GM18505 (cell line): ENCODE results near the gene FSIP1.

Experiments used
- ATAC-seq: cut with Tn5 transposase; IDR thresholded peaks from one replicate; pipeline ENCODE4 v1.9.1; 2021; ENCODE audit not compliant: unreplicated experiment
- POLR2A ChIP-seq: IDR thresholded peaks from 4 replicates; pipeline ENCODE4 v1.6.1; 2011; ENCODE audit warnings: borderline replicate concordance; ENCODE audit not compliant: insufficient read depth, insufficient read length; ENCODE audit errors: extremely low read depth

Gene FSIP1

DNA sequence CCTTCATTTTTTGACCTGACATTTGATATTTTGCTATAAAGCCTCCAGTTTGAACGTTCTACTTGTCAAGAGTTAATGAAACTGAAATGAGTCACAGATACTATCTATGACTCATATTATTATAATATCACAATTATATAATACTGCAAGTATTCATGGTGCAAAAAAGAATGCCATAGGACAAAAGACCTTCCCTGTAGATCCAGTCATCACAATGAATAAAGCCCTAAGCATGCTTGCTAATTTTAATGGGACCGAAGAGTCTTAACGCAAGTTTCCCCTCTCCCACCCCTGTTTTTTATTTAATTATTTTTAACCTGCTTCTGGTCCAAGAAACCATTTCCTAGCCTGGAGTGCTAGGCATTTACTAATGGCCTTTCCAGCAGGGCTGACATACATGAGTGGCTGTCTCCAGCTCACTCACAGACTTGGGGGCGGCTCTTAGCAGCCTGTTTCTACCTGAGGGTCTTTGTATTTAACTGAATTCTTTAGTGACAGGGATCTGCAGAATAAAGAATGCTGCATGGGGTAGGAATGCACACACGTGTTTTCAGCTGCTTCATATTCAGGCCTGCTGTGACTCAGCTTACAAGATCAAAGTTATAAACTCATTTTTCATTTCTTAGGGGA lies 140.5 kb downstream of the FSIP1 start:
- no peak for ATAC-seq

GRCh38 chr15:39641191-39641889 lies 141.3 kb downstream of the FSIP1 start:
- no peak for TF ChIP-seq POLR2A
- ATAC-seq = no peak

More for the DNA sequence above, 140.5 kb downstream of the FSIP1 start:
- TF ChIP-seq POLR2A = no peak

DNA sequence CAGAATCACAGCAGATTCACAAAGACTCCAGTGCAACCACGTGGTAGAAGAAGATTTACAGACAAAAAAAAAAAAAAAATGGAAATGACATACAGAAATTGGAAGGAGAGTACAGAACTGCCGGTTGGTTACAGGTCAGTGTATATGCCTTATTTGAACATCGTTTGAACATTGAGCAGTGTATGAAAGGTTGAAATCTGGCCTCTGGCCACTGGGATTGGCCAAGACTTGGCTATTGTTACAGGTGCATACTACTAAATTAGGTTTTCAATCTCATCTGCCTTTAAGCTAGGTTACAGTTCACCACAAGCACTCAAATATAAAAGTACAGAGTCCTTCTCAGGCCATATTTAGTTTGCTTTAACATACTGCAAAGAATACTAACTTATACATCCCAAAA lies 142.0 kb downstream of the FSIP1 start:
- ATAC-seq = no peak
- TF ChIP-seq POLR2A = no peak

- no peak for ATAC-seq
- no peak for TF ChIP-seq POLR2A
Observed at GRCh38 chr15:39639037-39639436, 143.6 kb downstream of the FSIP1 start.

- TF ChIP-seq POLR2A = no peak
- no peak for ATAC-seq
Observed at GRCh38 chr15:39638041-39638440, 144.6 kb downstream of the FSIP1 start.

DNA sequence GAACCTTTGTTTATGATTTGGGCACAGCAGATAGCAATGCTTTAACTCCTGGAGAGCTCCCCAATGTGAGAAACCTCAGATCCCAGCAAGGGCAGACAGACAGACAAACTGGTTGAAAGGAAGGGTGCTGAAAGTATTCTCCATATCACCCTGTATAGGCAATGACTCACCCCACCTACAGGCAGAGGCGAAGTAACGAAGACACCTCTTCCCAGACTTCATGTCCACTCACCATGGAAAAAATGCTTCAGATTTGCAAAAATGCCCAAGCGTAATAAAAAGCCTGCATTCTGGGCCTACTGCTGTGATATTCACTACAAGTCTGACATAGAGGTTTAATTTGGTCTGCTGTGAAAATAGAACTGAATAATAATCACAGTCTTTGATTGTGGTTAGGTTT lies 151.3 kb downstream of the FSIP1 start:
- ATAC-seq = no peak
- no peak for TF ChIP-seq POLR2A

- no peak for ATAC-seq
- TF ChIP-seq POLR2A = no peak
Observed at GRCh38 chr15:39629906-39630305, 152.7 kb downstream of the FSIP1 start.

GRCh38 chr15:39629371-39629770 lies 153.3 kb downstream of the FSIP1 start:
- ATAC-seq = no peak
- no peak for TF ChIP-seq POLR2A

DNA sequence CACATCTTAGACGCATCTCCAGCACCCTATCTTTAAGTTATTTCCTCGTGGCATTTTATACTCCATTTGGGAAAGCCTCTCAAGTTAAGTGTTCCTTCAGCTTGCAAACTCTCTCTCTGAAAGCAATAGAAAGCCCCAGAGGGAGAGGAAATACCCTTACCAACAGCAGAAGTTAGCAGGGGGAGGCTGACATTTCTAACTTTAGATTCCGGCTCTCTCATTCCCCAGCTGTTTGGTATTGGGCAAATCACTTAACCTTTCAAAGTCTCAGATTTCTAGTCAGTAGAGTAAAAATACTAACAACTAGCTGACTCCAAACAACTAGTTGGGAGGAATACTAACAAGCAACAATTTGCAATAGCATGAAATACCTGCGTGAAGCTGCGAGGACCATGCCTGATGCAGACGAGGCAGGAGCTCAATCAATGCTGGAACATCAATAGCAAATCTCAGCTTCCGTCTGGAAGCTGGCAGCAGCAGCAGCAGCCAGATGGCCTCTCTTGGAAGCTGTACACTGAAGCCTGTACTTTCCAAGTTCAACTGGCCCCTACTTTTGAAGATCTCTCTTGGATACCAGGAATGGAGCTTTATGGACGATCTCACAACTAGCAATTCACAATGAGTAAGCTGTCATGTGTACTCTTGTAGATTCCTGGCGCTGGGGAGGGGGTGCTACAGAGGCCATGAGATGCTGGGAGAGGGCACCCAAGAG lies 153.9 kb downstream of the FSIP1 start:
- TF ChIP-seq POLR2A = no peak
- ATAC-seq = no peak

DNA sequence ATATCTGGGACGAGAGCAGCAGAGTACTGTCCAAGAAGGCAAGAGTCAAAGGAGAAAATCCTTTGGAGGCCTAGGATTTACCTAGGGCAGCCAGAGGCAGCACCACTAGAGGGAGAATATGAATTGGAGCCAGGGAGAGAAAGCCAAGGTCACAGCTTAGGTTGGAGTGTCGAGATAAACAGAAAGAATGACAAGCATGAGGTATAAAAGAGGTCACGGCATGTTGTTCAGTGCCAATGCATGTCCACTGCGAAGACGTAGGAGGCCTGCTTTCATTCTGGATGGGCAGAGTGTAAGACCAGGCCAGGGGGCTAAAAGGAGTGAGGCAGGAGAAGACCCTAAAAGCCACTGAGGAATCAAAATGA lies 154.5 kb downstream of the FSIP1 start:
- no peak for ATAC-seq
- no peak for TF ChIP-seq POLR2A

DNA sequence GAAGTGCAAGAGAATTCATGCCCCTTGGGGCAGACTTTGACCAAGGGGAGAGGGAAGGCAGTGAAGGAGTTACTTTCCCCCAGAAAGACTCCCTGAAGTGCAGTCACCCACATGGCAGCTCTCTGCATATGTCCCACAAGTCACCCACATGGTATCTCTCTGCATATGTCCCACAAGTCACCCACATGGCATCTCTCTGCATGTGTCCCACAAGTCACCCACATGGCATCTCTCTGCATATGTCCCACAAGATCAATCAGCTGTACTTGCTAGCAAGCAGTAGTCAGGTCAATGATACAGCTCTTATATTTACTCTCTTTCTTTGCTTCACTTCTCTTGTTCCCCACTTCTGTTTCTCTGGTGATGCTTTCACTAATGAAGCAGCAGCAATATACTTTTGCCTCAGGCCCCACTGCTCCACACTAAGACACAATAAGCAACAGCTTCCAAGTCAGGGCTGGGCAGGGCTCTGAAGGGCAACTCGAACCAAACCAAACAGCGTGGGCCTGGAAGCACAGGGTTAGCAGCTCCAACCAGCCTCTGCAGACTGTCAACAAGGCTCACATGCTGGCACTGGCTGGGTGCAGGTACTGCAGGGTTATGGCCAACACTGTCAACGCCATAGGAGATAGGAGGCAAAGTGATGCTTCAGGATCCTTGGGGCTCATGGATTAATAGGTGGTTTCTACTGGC lies 155.0 kb downstream of the FSIP1 start:
- ATAC-seq = no peak
- TF ChIP-seq POLR2A = no peak

DNA sequence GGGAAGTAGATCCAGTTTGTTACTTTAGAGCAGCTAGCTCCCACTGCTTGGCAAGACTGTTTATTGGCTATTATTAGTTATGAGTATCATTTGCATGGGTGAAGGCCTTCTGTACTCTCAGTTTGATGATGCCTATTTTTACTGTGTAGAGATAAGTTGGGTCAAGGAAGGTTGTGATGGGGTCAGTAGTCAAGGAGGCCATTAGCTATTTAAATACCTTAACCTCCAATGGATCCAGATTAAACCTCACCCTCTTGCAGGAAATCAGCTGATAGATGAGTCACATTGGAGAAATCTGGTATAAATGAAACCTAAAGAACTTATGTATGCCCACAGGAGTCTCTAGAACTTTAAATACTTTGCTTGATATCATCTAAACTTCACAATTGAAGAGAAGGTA lies 156.8 kb downstream of the FSIP1 start:
- no peak for TF ChIP-seq POLR2A
- ATAC-seq = no peak

DNA sequence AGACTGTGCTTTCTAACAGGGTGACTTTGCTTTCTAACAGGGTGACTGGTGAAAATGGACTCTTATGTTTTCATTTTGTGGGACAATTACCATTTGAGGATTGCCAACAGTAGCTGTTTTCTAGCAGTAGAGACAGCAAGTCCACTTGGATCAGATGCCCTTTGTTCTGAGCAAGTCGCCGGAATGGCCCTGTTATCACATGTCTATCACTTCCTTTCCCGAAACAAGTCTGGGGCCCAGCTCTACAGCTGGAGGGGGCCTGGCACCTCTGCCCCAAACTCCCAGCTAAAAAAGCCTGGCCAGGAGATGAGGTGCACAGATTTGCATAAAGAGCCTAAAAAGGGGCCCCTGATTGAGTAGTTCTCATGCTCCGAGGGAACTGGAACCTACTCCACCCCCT lies 157.2 kb downstream of the FSIP1 start:
- TF ChIP-seq POLR2A = no peak
- ATAC-seq = no peak
